ENCODE data around the gene ABCA6. TPM values are rescaled to one million over a fixed set of nuclear protein-coding genes. Genes with fewer than 3 reads are reported as not detected.

ABCA6 gene
- total and polyA plus RNA-seq, 10 of the 15 experiments (the other 5 are each of a cell fraction or from before 2014, with no cell fraction given), result 6.8 to 36.9 (median 12.6) TPM

DNA sequence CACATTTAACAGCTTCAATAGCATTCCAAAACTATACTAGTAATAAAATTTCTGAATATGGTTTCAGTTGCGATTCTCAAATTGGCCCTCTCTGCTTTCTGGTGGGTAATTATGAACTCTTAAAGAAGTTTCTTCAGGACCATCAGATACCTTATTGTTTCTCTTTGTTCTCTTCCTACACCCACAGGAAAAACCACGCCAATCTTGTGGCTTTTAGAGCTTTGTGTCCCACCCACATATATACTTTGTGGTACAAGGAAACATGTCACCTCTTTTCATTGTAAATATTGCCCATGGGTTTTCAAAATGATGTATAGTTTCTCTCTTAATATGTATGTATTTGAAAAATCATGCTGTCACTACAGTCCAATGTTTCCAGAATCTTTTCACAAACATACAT, 93.1 kb downstream of the ABCA6 start (continued):
- TF ChIP-seq PKNOX1 (IDR thresholded peaks at IDR 0.05) (peak; percentile 48; the same call in 1 of the 2 replicates), PAX8 (IDR thresholded peaks at IDR 0.05) (no peak), JUND (IDR thresholded peaks at IDR 0.05; ENCODE audit: low read depth, low read length) (no peak)

GRCh38 chr17:69047368-69048263, 94.1 kb downstream of the ABCA6 start:
- no peak overlapping the region for H3K27ac ChIP-seq (ENCODE audit: control insufficient read depth, insufficient read depth)
- ChIA-PET CTCF (no interaction called here), RAD21 (ENCODE audit: unreplicated experiment) (no interaction called here), POLR2A (no interaction called here), SMC1A (ENCODE audit: uncharacterized antibody, unreplicated experiment) (interaction anchor here (1.0 to 1.1 kb wide), 2 partner anchors 68 to 69 kb away, joined by 3 read pairs; no protein-coding TSS in a partner anchor)
- DNase-seq (ENCODE audit: low read depth, low spot score) (no peak), FAIRE-seq (no peak), ATAC-seq (no peak)
- H4K20me1 ChIP-seq (ENCODE audit: control insufficient read depth, insufficient read depth), result no peaks in the 10 kb centered on the region
- no peaks in the 10 kb centered on the region; the same call in 1 of the 3 replicates for H3K9me3 ChIP-seq (replicated peaks; ENCODE audit: control insufficient read depth, insufficient read depth, low read length)
- no peak overlapping the region for H3K4me3 ChIP-seq
- TF ChIP-seq BACH1 (IDR thresholded peaks at IDR 0.05; ENCODE audit: borderline replicate concordance) (no peak), ZSCAN29 (IDR thresholded peaks at IDR 0.05) (no peak), TBL1XR1 (IDR thresholded peaks at IDR 0.05; ENCODE audit: low read depth, low read length) (no peak), ZNF24 (IDR thresholded peaks at IDR 0.05) (no peak), ZNF207 (IDR thresholded peaks at IDR 0.05; ENCODE audit: borderline replicate concordance) (no peak)
- TF ChIP-seq, protein P1, sequence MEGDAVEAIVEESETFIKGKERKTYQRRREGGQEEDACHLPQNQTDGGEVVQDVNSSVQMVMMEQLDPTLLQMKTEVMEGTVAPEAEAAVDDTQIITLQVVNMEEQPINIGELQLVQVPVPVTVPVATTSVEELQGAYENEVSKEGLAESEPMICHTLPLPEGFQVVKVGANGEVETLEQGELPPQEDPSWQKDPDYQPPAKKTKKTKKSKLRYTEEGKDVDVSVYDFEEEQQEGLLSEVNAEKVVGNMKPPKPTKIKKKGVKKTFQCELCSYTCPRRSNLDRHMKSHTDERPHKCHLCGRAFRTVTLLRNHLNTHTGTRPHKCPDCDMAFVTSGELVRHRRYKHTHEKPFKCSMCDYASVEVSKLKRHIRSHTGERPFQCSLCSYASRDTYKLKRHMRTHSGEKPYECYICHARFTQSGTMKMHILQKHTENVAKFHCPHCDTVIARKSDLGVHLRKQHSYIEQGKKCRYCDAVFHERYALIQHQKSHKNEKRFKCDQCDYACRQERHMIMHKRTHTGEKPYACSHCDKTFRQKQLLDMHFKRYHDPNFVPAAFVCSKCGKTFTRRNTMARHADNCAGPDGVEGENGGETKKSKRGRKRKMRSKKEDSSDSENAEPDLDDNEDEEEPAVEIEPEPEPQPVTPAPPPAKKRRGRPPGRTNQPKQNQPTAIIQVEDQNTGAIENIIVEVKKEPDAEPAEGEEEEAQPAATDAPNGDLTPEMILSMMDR (IDR thresholded peaks at IDR 0.05 in 2 of 3, conservative IDR thresholded peaks at IDR 0.05 in 1 of 3; ENCODE audit: control insufficient read depth in 2 of 3, extremely low read depth in 1 of 3, insufficient read depth in 1 of 3, low read depth in 3 of 3, low read length in 3 of 3), result no peak
- TF ChIP-seq, protein P2, sequence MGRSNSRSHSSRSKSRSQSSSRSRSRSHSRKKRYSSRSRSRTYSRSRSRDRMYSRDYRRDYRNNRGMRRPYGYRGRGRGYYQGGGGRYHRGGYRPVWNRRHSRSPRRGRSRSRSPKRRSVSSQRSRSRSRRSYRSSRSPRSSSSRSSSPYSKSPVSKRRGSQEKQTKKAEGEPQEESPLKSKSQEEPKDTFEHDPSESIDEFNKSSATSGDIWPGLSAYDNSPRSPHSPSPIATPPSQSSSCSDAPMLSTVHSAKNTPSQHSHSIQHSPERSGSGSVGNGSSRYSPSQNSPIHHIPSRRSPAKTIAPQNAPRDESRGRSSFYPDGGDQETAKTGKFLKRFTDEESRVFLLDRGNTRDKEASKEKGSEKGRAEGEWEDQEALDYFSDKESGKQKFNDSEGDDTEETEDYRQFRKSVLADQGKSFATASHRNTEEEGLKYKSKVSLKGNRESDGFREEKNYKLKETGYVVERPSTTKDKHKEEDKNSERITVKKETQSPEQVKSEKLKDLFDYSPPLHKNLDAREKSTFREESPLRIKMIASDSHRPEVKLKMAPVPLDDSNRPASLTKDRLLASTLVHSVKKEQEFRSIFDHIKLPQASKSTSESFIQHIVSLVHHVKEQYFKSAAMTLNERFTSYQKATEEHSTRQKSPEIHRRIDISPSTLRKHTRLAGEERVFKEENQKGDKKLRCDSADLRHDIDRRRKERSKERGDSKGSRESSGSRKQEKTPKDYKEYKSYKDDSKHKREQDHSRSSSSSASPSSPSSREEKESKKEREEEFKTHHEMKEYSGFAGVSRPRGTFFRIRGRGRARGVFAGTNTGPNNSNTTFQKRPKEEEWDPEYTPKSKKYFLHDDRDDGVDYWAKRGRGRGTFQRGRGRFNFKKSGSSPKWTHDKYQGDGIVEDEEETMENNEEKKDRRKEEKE (IDR thresholded peaks at IDR 0.05), result no peak
- intact Hi-C loops (cut with micrococcal nuclease; ENCODE audit: unreplicated experiment) (no loop called here), in situ Hi-C loops (cut with MboI) (no loop called here)
- 31% methylated on average over 3 of the region's 3 CpGs for WGBS (ENCODE audit: insufficient coverage, insufficient replicate concordance, low lambda C conversion rate, missing lambda C conversion rate)
- no peak overlapping the region for H3K4me2 ChIP-seq (ENCODE audit: control insufficient read depth, insufficient read depth)
- BruUV-seq (replicated peaks), result no TSS peak
- H3K27me3 ChIP-seq (replicated peaks in 1 of 2; ENCODE audit: control insufficient read depth in 2 of 2, insufficient read depth in 2 of 2, low read length in 1 of 2), result no peaks in the 10 kb centered on the region
- no peaks in the 10 kb centered on the region for H3K79me2 ChIP-seq (ENCODE audit: control insufficient read depth, insufficient read depth, low read length)
- H3K4me1 ChIP-seq (ENCODE audit: control insufficient read depth, insufficient read depth, low read length), result no peaks in the 10 kb centered on the region
- H3K9ac ChIP-seq (ENCODE audit: control insufficient read depth, insufficient read depth, low read length), result no peak overlapping the region
- no peaks in the 10 kb centered on the region for H3K36me3 ChIP-seq (ENCODE audit: control insufficient read depth in 2 of 2, insufficient read depth in 2 of 2, low read length in 1 of 2)
- no peak overlapping the region for H2AFZ ChIP-seq (ENCODE audit: control insufficient read depth, low read depth, low read length)
